HUES6 (cell line): ENCODE measurements around the gene FARP1.

Experiments used
- H3K27ac ChIP-seq: 2 replicates; pipeline ENCODE4 v1.7.0; 2013; ENCODE audit warnings: low read depth, mild to moderate bottlenecking, low read length, inconsistent platforms
- H3K27me3 ChIP-seq: 2 replicates; pipeline ENCODE4 v1.6.1; 2013; ENCODE audit warnings: low read length; ENCODE audit not compliant: control insufficient read depth, insufficient read depth
- H3K36me3 ChIP-seq: 2 replicates; pipeline ENCODE4 v1.6.1; 2013; ENCODE audit warnings: low read length; ENCODE audit not compliant: control insufficient read depth, insufficient read depth
- H3K4me1 ChIP-seq: 2 replicates; pipeline ENCODE4 v1.6.1; 2013; ENCODE audit warnings: low read length; ENCODE audit not compliant: control insufficient read depth, insufficient read depth
- H3K4me3 ChIP-seq: 2 replicates; pipeline ENCODE4 v1.5.1; 2013; ENCODE audit warnings: low read depth, low read length
- H3K9ac ChIP-seq: one replicate; pipeline ENCODE4 v1.6.1; 2013; ENCODE audit warnings: mild to moderate bottlenecking, low read length
- H3K9me3 ChIP-seq: 2 replicates; pipeline ENCODE4 v1.6.1; 2013; ENCODE audit warnings: low read depth, low read length; ENCODE audit not compliant: control insufficient read depth, insufficient read depth

FARP1 gene

DNA sequence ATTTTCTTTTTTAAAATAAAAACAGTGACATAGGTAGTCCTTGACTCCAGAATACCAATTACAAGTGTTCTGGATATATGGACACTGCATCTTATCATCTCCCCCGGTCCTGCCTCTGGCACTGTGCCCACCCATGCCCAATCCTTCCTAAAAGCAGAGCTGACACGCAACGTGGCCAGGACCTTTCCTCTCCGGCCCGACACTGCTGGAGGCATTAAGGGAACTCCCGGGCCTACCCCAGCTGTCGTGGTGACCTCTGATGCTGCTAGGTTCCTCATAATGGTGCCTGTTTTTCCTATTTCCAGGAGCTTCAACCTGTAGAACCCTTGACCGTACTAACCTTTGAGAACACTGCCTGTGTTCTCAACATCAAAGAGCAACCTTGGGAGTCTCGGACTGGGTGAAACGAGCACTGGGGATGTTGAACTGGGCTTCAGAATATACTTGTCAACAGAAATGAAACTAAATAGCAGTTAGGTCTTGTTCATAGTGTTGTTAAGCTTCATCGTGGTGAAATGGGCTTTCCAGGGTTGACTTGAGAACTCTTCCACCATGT lies 48.1 kb downstream of the FARP1 start:
- Histone ChIP-seq H3K36me3 (no peaks in the 10 kb centered on the region), H3K4me1 (peaks cover 19% of the 10 kb centered on the region), H3K27ac (no peak overlapping the region), H3K4me3 (no peak overlapping the region), H3K9me3 (no peaks in the 10 kb centered on the region), H3K27me3 (no peaks in the 10 kb centered on the region), H3K9ac (no peak overlapping the region)

DNA sequence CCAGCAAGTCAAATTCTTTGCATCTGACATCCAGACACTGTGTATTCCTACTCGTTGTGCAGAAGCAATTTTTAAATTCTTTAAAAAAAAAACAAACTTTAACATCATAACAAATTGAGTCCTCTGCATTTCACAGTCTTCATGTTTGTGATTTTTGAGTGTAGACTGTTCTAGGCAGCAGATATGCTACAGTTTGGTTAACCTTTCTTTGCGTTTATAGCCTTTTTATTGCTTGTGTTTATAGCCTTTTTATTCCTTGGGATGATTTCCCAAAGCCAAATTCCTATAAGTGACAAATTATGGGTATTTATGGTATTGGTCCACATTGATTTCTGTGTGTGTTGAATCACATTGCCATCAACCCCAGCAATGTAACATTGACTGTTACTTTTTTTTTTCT lies 49.1 kb downstream of the FARP1 start:
- Histone ChIP-seq H3K4me1 (peaks cover 19% of the 10 kb centered on the region), H3K9ac (no peak overlapping the region), H3K9me3 (no peaks in the 10 kb centered on the region), H3K36me3 (no peaks in the 10 kb centered on the region), H3K27me3 (no peaks in the 10 kb centered on the region), H3K4me3 (no peak overlapping the region), H3K27ac (no peak overlapping the region)

DNA sequence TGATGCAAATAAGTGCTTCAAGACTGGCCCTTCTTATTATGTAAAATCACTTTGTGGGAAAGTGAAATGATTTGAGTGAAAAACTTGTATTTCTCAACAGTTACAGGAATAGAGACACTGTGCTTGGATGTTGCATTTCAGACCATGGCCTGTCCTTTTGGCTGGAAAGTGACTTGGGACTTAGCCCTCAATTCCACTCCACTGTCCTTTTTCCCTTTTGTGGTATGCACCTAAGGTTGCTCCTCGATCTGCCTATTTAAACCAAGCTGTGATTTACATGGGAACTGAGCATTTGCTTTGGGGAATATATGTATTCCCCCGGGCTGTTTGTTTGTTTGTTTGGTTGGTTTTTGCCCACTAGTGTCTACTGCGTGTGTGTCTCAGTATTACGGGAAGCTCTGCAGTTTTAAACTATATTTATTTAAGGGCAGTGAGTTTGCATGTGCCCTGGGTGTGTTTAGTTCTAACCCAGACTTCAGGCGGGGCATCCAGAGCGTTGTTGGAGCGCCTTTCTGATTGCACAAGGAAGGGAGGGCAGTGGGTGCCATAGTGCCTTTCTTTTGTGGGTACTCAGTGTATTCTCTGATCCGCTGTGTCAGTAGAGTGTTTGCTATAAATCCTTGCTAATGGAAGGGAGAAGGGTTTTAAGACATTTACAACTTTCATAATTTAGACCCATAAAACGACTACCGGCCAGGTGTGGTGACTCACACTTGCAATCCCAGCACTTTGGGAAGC lies 52.3 kb downstream of the FARP1 start:
- Histone ChIP-seq H3K27ac (no peak overlapping the region), H3K4me1 (peaks cover 25% of the 10 kb centered on the region), H3K4me3 (no peak overlapping the region), H3K27me3 (no peaks in the 10 kb centered on the region), H3K36me3 (no peaks in the 10 kb centered on the region), H3K9ac (no peak overlapping the region), H3K9me3 (no peaks in the 10 kb centered on the region; the same call in 1 of the 2 replicates)

DNA sequence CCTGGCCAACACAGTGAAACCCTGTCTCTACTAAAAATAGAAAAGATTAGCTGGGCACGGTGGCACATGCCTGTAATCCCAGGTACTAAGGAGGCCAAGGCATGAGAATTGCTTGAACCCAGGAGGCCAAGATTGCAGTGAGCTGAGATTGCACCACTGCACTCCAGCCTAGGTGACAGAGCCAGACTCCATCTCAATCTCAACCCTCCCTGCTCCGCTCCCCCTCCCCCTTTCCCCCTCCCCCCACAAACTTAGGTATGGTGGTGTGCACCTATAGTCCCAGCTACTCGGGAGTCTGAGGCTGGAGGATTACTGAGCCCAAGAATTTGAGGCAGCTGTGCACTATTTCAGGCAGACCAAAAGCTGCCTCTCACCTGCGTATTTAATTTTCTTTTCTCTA lies 55.8 kb downstream of the FARP1 start:
- peaks cover 49% of the 10 kb centered on the region for H3K4me1 ChIP-seq
- no peak overlapping the region for H3K27ac ChIP-seq

DNA sequence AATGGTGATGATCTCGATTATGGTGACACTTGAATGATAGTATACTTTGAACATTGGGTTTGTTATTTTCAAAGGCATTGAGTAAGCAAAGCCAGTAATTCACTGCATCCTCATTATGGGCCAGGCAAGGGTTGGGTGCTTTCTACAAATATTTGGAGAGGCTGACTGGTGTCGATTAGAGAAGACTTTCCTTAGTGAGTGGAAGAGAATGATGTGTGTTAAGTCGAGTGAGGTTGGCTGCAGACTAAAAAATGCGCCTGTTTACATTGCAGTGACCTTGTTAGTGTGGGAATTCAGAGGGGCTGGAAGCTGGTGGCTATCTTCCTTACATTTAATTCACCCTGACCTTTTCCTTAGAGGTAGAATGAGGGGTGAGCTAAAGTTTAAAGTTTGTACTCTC lies 56.6 kb downstream of the FARP1 start:
- Histone ChIP-seq H3K9ac (no peak overlapping the region), H3K27me3 (no peaks in the 10 kb centered on the region), H3K4me3 (peak overlapping the region; percentile 29; the same call in 1 of the 2 replicates), H3K36me3 (0 out of 2 replicates have a peak, but pooled peaks cover 4% of the 10 kb centered on the region), H3K9me3 (peaks cover 11% of the 10 kb centered on the region), H3K27ac (peak overlapping the region; percentile 69), H3K4me1 (peaks cover 49% of the 10 kb centered on the region)

More for the DNA sequence above, 55.8 kb downstream of the FARP1 start:
- H3K27me3 ChIP-seq = no peaks in the 10 kb centered on the region
- H3K9ac ChIP-seq = no peak overlapping the region
- H3K4me3 ChIP-seq = no peak overlapping the region
- peaks cover 6% of the 10 kb centered on the region for H3K9me3 ChIP-seq
- no peaks in the 10 kb centered on the region for H3K36me3 ChIP-seq

DNA sequence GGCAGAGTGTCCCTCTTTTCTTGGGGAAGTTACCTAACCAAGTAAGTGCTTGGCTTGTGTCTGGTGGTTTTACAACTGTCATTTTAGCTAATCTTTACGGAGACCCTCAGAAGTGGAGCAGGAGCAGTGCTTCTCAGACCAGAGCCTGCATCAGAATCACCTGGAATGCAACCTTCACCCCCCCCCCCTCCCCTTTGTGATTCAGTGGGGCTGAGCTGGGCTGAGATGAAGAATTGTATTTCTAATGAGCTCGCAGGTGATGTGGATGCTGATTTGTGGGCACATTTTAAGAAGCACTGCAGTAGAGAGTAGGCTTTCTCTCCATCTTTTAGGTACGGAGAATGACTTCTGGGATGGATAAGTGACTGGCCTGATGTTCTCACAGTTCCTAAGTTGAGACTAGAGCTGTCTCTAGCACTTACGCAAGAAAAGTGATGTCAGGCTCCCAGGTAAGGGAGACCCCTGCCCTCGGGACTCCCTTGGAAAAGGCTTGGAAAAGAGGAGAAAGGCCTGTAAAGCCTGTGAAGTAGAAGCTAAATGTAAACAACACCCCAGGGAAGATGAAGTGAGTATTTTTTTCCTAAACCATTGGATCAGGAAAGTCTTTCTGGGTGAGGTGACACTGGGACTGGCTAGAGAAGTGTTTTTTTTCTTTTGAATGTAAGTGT lies 57.5 kb downstream of the FARP1 start:
- Histone ChIP-seq H3K9me3 (peaks cover 18% of the 10 kb centered on the region), H3K9ac (no peak overlapping the region), H3K4me1 (peaks cover 41% of the 10 kb centered on the region)

DNA sequence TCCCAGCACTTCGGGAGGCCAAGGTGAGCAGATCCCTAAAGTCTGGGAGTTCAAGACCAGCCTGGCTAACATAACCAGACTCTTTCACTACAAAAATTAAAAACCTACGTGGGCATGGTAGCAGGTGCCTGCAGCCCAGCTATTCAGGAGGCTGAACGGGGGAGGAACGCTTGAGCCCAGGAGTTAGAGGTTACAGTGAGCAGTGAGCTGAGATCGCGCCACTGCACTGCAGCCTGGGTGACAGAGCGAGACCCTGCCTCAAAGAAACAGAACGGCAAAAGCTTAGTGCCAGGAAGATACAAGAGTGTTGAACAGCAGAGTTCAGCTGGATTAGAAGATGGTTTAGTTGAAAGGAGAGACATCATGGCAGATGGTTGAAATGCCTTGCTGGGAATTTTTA lies 58.3 kb downstream of the FARP1 start:
- peaks cover 23% of the 10 kb centered on the region for H3K9me3 ChIP-seq
- no peak overlapping the region for H3K27ac ChIP-seq
- H3K9ac ChIP-seq = no peak overlapping the region
- peaks cover 39% of the 10 kb centered on the region for H3K4me1 ChIP-seq
- no peaks in the 10 kb centered on the region for H3K27me3 ChIP-seq
- H3K4me3 ChIP-seq = peak overlapping the region; percentile 4; the same call in 1 of the 2 replicates
- 0 out of 2 replicates have a peak, but pooled peaks cover 7% of the 10 kb centered on the region for H3K36me3 ChIP-seq

More for the DNA sequence above, 57.5 kb downstream of the FARP1 start:
- H3K27me3 ChIP-seq = no peaks in the 10 kb centered on the region
- 0 out of 2 replicates have a peak, but pooled peaks cover 7% of the 10 kb centered on the region for H3K36me3 ChIP-seq
- H3K4me3 ChIP-seq = peak overlapping the region; percentile 29
- H3K27ac ChIP-seq = peak overlapping the region; percentile 69; the same call in 1 of the 2 replicates

DNA sequence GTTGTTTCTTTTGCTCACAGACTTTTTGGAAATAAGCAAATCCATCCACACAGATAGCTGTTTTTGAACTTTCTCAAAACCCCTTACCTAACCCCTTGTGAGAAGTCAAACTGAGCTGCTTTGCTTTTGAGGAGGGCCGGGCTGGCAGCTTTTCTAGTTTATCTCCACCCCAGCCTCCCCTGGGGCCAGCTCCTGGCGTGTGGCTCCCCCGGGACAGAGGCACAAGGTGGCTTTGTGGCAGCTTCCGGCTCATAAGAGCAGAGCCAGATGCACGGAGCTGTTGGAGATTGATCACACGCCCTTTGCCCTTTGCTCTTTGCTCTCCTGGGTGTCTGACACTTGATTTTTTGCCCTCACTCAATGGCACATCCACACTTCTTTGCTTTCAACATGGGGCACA lies 59.1 kb downstream of the FARP1 start:
- H3K36me3 ChIP-seq = 0 out of 2 replicates have a peak, but pooled peaks cover 7% of the 10 kb centered on the region
- peaks cover 23% of the 10 kb centered on the region for H3K9me3 ChIP-seq
- H3K4me1 ChIP-seq = peaks cover 39% of the 10 kb centered on the region
- no peak overlapping the region for H3K4me3 ChIP-seq
- peak overlapping the region; percentile 50; the same call in 1 of the 2 replicates for H3K27ac ChIP-seq
- H3K9ac ChIP-seq = no peak overlapping the region
- H3K27me3 ChIP-seq = no peaks in the 10 kb centered on the region

DNA sequence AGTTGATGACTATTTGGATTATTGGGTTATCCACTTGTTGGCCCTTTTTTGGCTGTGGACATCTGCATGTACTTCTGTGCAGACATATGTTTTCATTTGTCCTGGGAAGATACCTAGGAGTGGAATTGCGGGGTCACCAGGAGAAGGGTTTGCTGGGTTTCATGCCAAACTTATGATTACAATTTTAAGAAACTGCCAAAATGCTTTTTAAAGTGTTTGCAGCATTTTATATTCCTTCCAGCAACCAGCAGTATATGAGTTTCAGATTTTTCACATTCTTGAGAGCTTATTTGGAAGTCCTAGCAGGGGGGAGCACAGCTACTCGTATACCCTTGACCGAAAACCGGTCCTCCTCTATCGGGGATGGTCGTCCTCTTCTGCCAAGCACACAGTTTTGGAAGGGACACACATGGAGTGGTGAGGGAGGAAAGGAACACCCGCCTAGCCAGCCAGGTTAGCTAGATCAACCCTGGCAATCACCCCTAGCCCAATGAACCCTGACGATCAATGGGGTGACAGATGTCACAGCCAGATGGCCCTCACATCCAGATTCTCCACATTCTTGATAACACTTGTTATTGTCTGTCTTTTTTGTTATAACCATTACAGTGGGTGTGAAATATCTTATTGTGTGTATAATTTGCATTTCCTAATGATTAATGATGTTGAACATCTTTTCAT lies 60.9 kb downstream of the FARP1 start:
- Histone ChIP-seq H3K4me3 (no peak overlapping the region), H3K4me1 (peaks cover 42% of the 10 kb centered on the region), H3K36me3 (peaks cover 7% of the 10 kb centered on the region; the same call in 1 of the 2 replicates), H3K9ac (no peak overlapping the region), H3K27me3 (no peaks in the 10 kb centered on the region), H3K27ac (no peak overlapping the region), H3K9me3 (peaks cover 23% of the 10 kb centered on the region)

DNA sequence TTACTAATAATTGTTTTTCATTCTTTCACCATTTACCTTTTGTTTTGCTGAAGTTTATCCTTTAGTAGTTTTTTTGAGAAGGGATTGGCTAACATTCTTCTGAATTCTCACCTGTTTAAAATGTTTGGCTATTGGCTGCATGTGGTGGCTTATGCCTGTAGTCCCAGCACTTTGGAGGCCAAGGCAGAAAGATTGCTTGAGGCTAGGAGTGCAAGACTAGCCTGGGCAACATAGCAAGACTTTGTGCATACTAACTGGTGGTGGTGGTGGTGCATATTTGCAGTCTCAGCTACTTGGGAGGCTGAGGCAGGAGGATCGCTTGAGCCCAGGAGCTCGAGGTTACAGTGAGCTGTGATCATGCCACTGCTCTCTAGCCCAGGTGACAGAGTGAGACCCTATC lies 61.7 kb downstream of the FARP1 start:
- Histone ChIP-seq H3K9me3 (peaks cover 23% of the 10 kb centered on the region), H3K4me1 (peaks cover 34% of the 10 kb centered on the region), H3K27ac (no peak overlapping the region), H3K27me3 (no peaks in the 10 kb centered on the region), H3K4me3 (no peak overlapping the region), H3K9ac (no peak overlapping the region), H3K36me3 (peaks cover 7% of the 10 kb centered on the region; the same call in 1 of the 2 replicates)
